Dermis microvascular lymphatic vessel endothelial cell (primary cell): ENCODE results near the gene PYGO2. TPM values are rescaled to one million over a fixed set of nuclear protein-coding genes. Genes with fewer than 3 reads are reported as not detected.
"Not testable (repeated sequence)": the region's sequence is repeated elsewhere in the genome, so short reads cannot be mapped to it uniquely, and the experiment has no call there.

Experiments
- DNase-seq, 2 donors: peaks; one replicate each; pipeline versions ENCODE4 v3.0.0 to v3.0.0-alpha.2; 2010; ENCODE audit warnings: low read depth in 2 of 2
- total RNA-seq: library from RNA; depleted of rRNA; stranded (reverse); fragments of >200 nt; gene quantifications from 2 replicates; pipeline ENCODE4 v1.2.1, GENCODE V29; 2014

Gene PYGO2
- total RNA-seq, 1 donor from 2014 or later: 12.6 TPM

DNA sequence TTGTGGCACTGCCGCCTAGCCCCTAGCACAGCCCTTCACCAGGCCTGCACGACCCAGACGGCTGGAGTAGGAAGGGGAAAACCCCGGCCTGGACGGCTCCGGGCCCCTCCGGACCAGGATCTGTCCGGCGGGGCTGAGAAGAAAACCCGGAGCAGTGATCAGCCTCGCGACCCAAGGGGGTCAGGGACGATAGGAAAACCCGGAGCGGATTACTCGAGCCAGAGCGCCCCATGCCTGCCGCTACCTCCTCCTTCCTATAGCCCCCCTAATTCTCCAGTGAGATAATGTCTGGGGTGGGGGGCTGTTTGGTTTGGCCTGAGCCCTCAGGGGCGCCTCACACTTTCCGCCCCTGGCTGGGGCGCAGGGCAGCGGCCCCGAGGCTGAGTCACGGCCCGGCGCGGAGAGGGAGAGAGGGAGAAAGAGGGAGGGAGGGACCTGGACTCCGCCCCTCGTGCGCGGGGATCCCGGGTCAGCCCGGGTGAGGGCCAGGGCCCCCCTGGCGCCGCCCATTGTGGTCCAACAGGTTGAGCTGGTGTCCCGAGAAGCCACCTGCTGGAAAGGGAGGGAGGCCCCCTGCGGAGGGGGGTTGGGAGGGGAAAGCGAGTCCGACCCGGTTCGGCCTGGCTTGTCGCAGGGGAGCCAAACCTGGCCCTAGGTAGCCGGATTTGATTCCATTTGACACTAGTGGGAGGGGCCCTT lies 39.3 kb upstream of the PYGO2 start:
- DNase-seq: peak; percentile 61 to 81

DNA sequence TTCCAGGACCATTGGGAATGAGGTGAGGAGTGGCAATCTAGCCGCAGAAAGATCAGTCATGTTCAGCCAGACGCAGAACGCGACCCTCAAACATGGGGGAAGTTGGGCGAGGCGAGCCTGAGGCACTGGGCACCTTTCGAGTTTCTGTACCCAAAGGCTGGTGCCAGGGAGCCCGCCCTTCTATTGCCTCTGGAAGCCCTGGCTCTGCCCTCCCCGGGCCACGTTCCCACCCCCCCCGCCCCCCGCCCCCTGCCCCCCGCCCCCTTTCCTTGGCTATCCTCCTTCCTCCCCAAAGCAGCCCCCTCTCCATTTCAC lies 38.8 kb upstream of the PYGO2 start:
- DNase-seq: no peak

DNA sequence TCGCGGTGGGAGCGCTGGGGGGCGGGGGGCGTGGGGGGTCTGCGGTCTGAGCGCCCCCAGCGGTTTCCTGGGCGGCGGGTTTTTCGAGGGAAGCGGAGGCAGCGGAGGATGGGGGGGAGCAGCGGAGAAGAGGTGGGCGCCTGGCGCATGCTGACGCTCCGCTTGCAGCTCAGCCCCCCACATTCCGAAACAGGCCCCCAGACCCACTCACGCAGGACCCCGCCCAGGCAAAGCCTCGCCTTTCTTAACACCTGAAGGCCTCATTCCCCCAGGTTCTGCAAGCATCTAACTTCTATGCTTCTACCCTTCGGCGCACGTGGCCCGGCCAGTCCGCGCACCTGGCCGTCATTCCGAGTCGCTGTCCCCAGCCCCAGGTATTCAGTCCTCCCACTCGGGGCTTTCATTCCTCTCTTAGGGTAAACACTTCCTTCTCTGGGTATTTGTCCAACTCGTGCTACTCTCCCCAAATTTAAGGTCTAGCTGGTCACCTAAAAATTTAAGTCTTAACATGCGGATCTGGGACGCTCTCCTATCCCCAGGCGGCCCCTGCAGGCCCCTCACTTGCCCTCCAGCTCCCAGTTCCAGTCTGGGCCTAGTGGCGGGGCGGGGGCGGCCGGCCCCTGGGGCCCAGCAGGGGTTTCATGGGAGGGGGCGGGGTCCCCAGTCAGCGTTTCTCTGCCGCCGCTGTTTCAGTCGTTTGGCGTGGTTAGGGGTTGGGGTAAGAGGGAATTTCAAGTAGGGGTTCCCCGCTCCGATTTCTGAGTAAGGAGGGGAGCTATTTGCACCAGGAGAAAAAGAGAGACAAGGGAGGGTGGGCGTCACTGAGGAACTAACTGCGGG lies 38.2 kb upstream of the PYGO2 start:
- no peak for DNase-seq

DNA sequence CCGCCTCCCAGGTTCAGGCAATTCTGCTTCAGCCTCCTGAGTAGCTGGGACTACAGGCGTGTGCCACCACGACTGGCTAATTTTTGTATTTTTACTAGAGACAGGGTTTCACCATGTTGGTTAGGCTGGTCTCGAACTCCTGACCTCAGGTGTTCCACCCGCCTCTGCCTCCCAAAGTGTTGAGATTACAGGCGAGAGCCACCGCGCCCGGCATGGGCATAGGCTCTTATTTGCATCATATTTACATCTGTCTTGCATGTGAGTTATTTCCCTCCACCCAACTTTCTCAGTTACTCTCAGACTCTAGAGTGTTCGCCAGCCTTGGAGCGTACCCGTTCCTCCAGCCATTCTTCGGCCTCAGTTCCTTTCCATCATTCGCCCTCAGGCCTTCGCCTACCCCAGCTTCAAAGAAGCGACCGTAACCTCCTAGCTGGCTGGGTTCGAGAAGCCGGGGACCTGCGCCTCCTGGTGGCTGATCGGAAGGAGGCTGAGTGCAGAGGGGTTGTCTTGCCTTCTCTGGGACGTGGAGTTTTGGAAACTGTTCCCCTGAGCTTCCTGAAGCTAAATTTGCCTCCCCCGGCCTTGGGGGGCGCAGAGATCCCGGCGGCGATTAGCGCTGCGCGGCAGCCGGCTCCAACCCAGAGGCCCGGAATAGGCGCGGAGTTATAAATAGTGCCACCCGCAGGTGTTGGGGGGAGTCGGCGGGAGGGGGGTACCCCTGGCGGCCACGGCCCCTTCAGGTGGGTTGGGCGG lies 37.4 kb upstream of the PYGO2 start:
- peak in 1 of 2 donors; percentile 58 for DNase-seq

DNA sequence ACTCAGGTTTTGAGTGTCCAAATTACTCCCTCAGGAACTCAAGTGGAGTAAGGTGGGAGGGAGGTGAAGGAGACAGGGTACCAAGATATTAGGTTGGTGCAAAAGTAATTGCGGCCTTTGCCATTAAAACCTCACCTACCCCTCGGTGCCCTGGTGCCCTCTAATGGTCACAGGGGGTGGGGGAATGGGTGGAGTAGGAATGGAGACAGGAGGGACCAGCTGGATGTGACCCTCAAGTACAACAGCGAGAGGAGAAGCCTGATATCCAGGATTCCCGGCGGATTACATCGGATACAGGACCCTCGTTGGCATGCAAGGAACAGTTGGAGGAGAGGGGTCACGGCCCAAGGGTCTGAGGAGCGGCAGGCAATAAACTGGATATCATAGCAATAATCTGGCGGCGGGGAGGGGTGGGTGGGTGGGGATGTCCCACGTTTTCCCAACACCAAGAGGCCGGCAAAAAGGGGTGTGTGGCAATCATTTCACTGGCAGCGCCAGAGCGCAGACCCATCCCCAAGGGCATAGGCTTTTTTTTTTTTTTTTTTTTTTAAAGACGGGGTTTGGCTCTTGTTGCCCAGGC lies 36.7 kb upstream of the PYGO2 start:
- no peak for DNase-seq

DNA sequence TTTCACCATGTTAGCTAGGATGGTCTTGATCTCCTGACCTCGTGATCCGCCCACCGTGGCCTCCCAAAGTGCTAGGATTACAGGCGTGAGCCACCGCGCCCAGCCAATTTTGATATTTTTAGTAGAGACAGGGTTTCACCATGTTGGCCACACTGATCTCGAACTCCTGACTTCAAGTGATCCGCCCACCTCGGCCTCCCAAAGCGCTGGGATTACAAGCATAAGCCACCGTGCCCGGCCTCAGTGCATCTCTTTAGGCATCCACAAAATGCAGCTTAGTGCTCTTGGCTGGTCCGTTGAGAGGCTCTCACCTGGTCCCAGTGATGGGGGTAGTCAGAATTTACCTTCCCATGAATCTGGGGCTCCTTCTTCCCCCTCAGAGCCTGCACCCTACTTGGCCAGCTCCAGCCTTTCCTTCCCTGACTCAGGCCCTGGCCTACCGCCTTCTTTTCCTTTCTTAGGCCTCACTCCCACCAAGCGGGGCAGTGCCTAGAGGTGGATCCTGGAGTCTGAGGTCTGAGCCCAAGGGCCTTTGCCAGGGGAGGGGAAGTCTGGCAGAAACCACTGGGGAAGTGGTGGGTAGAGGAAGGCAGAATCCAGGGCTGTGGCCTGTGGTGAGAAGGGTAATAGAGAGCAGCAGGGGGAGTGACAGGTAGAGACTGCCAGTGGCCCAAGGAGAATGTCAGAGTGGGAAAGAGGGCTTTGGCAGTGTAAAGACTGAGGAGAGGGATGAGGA lies 35.6 kb upstream of the PYGO2 start:
- DNase-seq: no peak

DNA sequence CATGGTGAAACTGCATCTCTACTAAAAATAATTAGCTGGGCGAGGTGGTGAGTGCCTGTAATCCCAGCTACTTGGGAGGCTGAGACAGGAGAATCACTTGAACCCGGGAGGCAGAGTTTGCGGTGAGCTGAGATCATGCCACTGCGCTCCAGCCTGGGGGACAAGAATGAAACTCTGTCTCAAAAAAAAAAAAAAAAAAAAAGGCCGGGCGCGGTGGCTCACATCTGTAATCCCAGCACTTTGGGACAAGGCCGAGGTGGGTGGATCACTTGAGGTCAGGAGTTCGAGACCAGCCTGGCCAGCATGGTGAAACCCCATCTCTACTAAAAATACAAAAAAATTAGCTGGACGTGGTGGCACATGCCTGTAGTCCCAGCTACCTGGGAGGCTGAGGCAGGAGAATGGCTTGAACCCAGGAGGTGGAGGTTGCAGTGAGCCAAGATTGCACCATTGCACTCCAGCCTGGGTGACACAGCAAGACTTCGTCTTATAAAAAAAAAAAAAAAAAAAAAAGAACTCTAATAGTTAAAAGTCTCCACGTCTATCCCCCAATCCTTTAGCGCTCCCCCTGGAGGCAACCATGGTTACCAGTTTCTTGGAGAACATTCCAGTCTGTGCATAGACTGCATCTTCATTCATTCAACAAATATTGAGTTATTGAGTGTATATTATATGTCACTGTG lies 33.9 kb upstream of the PYGO2 start:
- peak in 1 of 2 donors; percentile 77 for DNase-seq

DNA sequence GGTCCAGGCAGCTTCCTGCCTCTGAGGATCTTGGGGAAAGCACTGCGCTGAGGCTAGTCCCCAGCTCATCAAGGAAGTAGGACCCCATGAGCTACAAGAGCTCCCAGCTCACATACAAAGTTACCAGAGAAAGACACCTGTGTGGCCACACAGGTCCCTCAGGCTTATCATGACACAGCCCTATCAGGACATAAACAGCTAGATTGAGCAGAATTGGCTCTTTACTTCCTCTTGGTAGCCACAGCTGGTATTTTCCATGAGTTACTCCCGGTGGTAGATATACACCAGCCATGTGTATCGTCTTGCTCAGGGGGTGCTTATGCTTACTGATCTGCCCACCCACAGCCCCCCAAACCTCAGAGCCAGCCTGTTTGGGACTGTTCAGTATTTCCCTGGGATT lies 33.0 kb upstream of the PYGO2 start:
- no peak for DNase-seq

DNA sequence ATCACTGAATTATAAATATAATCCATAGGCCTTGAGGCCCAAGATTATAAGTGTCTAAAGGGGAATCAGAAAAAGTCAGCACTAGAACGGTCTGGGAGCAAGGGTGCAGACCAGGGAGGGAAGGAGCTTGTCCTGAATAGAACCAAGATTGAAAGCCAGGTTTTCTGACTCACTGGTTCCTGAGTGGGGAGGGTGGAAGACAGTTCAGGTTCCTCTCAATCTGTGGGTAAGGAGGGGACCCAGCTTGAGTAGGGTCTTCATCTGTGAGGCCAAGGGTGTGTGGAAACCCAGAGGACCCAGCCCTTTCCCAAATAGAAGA lies 32.6 kb upstream of the PYGO2 start:
- no peak for DNase-seq

DNA sequence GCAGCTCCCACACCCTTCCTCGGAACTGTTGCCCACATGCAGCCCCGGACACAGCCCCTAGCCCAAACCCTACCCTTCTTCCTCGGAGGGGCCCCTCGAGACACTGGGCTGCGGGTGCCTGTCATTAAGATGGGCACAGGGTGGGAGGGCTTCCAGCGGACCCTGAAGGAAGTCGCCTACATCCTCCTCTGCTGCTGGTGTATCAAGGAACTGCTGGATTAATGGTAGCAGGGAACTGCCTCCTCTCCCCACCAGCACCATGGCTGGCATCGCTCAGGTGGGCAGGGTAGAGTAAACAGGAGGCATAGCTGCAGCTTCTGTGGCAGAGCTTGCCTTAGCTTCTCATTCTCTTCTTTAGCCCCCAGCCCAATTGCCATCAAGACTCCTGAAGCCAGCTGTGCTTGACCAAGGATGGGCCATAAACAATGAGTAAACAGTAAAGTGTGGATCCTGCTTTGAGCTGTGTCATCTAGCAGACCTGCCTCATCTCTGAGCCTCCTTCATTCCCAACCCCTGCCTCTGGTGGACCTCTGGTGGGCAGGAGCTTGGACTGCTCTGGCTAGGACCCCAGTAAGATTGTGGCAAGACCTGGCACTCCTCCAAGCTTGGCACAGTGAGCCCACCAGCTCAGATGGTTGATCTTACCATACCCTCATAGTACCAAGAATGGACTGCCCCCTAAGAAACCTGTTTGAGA lies 32.1 kb upstream of the PYGO2 start, which contains the start of gene LENEP:
Gene LENEP (plus strand): TSS at position 15 of the 697 bp plus-strand sequence. CDS start 22 bp downstream, at position 37.
- no peak for DNase-seq

DNA sequence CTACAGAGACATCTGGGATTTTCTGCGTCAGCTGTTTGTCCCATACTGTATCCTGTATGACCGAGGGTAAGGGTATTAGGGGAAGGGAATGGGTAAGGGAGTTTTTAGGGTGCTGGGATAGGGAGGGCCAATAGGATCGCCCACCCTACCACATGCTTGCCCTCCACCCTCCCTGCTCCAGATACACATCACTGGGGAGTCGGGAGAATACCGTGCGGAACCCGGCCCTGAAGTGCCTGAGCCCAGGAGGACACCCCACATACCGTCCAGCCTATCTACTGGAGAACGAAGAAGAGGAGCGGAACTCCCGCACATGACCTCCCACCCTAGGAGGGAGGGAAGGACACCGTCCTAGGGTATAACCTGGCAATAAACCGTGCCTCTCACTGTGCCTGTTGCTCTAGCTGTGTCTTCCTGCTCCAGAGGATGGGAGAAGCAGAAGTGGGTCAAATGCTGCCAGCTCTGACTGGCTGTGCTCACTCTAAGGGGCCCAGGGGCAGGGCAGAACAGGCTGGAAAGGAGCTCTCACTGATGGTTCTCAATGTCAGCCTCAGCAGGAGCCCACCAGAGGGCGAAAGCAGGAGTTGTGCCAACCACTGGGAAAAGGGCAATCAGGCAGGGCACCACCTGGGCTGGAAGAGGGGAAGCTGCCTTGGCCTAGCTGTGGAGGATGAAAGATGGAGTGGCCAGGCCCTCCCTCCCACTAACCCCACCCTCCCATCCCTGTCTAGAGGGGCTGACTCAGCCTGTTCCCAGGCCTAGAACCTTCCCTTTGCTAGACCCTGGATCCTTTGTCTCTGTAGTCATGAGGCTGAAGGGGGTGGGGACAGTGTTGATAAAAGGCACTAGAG lies 31.4 kb upstream of the PYGO2 start:
- DNase-seq: no peak

DNA sequence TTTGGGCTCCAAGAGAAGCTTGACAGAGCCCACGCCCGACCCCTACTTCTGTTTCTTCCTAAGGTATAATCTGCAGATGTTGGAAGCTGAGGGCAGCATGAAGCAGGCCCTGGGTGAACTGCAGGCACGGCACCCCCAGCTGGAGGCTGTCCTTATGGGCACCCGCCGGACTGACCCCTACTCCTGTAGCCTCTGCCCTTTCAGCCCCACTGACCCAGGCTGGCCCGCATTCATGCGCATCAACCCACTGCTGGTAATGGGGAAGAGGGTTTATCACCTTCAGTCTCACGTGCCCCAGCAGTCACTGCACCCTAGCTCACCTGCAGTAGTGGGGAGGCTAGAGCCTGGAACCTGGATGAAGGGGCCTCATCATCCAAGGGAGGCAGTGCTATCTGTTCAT lies 28.7 kb upstream of the PYGO2 start:
- no peak for DNase-seq

DNA sequence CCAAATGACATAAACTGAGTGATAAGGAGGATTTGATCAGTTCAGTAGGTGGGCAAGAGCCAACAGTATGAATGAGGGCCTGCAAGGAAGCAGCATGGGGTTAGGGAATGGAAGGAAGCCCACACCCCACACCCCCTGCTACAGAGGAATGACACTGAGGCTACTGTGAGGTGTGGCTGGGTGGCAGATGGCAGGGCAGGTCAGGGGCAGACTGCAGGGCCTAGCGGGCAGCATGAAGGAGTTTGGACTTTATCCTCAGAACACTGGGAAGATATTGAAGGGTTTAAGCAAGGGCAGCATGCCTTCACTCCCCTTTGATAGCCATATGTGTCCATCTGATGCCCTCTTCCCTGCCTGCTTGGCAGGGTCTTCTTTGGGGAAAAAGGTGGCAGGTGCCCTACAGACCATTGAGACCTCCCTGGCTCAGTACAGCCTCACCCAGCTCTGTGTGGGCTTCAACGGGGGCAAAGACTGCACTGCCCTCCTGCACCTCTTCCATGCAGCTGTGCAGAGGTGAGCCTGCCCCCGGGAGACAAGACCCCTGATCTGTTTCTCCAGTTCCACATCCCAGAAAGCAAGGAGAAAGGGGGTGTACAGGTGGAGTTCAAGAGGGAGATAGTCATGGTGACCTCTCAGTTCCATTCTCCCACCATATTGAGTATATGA lies 27.7 kb upstream of the PYGO2 start:
- DNase-seq: no peak

DNA sequence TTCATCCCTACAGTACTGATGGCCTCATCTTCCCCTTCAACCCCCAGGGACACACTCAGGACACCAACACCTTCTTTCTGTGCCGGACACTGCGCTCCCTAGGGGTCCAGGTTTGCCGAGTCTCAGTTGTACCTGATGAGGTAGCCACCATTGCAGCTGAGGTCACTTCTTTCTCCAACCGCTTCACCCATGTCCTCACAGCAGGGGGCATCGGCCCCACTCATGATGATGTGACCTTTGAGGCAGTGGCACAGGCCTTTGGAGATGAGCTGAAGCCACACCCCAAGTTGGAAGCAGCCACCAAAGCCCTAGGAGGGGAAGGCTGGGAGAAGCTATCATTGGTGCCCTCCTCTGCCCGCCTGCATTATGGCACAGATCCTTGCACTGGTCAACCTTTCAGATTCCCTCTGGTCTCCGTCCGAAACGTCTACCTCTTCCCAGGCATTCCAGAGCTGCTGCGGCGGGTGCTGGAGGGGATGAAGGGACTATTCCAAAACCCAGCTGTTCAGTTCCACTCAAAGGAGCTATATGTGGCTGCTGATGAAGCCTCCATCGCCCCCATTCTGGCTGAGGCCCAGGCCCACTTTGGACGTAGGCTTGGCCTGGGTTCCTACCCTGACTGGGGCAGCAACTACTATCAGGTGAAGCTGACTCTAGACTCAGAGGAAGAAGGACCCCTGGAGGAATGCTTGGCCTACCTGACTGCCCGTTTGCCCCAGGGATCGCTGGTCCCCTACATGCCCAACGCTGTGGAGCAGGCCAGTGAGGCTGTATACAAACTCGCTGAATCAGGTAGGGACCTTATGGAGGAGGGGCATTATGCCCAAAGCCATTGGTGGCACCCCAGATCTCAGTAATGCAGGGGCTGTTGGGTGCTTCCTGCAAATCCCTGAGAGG lies 26.7 kb upstream of the PYGO2 start:
- DNase-seq: no peak

DNA sequence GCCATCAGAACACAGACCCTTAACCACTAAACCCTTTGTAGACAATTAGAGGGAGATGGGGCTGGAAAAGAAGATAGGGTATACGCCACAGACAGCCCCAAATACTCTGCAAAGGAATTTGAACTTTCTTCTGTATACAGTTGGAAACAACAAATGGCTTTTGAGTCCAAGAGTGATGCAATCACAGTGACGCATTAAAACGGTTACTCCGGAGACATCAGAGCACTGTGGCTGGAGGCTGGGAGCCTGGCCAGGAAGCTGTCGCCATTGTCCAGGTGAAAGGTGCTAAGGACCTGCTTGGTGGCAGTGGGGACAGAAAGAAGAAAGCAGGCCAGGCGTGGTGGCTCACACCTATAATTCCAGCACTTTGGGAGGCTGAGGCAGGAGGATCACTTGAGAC lies 25.7 kb upstream of the PYGO2 start:
- DNase-seq: no peak

DNA sequence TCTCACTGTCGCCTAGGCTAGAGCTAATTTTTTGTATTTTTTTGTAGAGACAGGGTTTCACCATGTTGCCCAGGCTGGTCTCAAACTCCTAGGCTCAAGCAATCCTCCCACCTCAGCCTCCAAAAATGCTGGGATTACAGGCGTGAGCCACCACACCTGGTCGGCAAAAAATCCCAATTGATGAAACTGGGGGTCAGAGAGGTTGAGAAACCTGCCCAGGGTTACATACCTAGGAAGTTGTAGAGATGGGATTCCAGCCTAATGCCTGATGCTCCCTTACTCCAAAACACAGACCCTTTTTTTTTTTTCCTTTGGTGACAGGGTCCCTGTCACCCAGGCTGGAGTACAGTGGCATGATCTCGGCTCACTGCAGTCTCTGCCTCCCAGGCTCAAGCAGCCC lies 25.2 kb upstream of the PYGO2 start:
- DNase-seq: not testable (repeated sequence)

DNA sequence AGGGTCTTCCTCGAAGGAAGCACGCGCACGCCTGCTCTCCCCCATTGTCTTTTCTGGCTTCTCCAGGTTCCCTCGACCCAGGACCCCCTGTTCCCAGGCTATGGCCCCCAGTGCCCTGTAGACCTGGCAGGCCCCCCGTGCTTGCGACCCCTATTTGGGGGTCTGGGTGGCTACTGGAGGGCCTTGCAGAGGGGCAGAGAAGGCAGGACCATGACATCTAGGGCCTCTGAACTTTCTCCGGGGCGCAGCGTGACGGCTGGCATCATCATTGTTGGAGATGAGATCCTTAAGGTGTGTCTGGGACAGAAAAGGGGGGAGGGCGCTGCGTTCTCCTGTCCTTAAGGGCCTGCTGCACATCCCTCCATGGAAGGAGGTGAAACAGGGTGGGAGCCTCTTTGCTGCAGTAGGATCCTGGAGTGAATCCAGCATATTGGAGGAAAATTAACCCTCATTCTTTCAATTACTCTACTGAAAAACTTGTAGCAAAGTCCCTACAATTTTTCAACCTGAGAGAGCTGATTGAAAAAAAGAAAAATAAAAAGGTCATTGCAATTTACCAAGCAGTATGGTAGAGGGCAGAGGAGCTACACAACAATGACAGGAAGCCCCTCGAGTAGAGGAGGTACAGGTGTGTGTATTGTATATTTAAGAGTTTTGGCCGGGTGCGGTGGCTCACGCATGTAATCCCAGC lies 22.3 kb upstream of the PYGO2 start:
- no peak for DNase-seq
